NCI-H146 treated with DMSO at 0.1 percent for 48 hours (cell line): Measurements from ENCODE around the gene KIF27.
"Not testable (repeated sequence)": the region's sequence is repeated elsewhere in the genome, so short reads cannot be mapped to it uniquely, and the experiment has no call there.

Experiments
- DNase-seq: peaks from one replicate; lab custom pipeline; 2025; ENCODE audit not compliant: unreplicated experiment; lab: John Stamatoyannopoulos, UW

Gene KIF27

GRCh38 chr9:83809213-83809612 lies 112.0 kb downstream of the KIF27 start:
- not testable (repeated sequence) for DNase-seq

DNA sequence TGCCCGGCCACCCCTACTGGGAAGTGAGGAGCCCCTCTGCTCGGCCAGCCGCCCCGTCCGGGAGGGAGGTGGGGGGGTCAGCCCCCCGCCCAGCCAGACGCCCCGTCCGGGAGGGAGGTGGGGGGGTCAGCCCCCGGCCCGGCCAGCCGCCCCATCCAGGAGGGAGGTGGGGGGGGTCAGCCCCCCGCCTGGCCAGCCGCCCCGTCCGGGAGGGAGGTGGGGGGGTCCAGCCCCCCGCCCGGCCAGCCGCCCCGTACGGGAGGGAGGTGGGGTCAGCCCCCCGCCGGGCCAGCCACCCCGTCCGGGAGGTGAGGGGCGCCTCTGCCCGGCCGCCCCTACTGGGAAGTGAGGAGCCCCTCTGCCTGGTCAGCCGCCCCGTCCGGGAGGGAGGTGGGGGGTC lies 116.8 kb downstream of the KIF27 start:
- not testable (repeated sequence) for DNase-seq

DNA sequence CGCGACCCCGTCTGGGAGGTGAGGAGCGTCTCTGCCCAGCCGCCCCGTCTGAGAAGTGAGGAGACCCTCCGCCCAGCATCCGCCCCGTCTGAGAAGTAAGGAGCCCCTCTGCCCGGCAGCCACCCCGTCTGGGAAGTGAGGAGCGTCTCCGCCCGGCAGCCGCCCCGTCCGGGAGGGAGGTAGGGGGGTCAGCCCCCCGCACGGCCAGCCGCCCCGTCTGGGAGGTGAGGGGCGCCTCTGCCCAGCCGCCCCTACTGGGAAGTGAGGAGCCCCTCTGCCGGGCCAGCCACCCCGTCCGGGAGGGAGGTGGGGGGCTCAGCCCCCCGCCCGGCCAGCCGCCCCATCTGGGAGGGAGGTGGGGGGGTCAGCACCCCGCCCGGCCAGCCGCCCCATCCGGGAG lies 117.3 kb downstream of the KIF27 start:
- DNase-seq, result not testable (repeated sequence)

GRCh38 chr9:83800236-83801033 lies 120.8 kb downstream of the KIF27 start:
- no peak for DNase-seq

- DNase-seq, result no peak
Observed at GRCh38 chr9:83794051-83794450, 127.2 kb downstream of the KIF27 start.

DNA sequence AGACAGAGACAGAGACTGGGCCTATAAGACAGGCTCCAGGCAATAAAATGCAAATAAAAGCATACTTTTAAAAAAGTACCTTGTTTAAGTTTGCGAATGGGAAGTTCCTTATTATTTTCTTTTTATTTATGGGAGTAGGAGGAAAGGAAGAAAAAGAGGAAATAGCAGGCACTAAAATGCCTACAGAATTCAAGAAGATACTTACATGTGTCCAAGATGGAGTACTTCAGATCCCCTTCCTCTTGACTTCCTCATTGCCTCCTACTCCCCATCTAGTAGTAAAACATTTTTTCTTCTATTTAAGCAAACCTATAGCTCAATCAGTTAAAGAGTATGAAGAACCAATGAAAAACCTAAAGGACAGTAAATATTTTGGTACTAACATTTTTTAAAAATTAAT lies 128.5 kb downstream of the KIF27 start:
- DNase-seq, result no peak
